Measurements from ENCODE around the gene KIF26A.
"Not testable (repeated sequence)": the region's sequence is repeated elsewhere in the genome, so short reads cannot be mapped to it uniquely, and the experiment has no call there.

KIF26A gene

DNA sequence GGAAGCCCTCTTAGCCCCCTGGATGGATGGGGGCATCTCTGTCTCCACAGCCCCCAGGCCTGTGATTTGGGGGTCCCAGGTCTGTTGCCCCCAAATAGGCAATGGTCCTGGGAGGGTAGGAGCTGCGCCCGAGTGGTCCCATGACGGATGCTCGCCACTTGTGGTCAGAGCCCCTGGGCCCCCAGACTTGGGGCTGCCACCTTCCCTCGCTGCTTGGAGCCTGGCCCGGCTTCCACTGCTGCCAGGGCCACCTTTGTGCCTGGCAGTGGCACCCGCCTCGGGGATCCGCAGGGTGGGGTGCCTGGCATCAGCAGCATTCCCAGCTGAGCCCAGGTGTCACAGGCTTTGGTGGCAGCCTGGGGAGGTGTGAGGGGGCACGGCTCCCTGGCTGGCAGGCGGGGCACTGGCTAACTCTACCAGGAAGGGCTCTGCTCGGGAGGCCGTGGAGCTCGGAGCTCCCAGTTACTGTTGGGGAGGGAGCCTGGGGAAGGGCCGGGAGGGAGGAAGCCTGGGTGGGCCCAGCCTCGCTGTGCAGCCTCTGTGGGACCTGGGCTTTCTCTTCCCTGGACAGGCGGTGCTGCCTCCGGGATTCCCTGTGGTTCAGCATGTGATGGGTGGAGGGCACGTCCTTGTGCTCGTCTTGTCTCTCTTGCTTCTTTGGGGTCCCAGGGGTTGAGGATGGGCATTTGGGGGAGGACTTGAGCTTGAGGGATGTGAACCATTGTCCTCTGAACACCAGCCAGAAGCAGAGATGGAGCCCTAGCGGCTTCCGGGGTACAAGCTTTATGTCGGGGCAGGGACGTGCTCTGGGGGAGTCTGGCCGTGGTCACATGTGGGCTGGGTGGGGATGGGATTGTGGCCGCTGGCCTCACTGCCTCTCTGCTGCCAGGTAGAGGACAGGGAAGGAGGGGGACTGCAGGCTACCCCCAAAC is 5.4 kb downstream of the KIF26A start:
- no peak for DNase-seq (ENCODE audit: low read depth in 2 of 2)

DNA sequence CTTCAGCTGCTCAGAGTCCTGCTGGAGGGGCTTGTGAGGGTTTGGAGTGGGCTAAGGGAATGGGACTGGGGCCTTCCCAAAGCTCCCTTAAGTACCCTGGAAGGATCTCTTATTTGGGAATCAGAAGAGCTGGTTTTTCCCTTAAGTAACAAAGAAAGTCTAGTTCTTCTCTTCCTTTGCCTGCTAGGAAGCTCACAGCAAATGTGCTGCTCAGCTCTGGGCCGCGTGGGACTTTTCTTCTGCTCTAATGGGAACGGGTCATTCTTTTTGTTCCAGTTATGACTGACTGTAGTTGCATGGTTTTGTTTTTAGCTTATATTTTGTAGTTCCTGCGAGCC is 6.0 kb downstream of the KIF26A start:
- DNase-seq (ENCODE audit: low read depth in 2 of 2), result no peak

DNA sequence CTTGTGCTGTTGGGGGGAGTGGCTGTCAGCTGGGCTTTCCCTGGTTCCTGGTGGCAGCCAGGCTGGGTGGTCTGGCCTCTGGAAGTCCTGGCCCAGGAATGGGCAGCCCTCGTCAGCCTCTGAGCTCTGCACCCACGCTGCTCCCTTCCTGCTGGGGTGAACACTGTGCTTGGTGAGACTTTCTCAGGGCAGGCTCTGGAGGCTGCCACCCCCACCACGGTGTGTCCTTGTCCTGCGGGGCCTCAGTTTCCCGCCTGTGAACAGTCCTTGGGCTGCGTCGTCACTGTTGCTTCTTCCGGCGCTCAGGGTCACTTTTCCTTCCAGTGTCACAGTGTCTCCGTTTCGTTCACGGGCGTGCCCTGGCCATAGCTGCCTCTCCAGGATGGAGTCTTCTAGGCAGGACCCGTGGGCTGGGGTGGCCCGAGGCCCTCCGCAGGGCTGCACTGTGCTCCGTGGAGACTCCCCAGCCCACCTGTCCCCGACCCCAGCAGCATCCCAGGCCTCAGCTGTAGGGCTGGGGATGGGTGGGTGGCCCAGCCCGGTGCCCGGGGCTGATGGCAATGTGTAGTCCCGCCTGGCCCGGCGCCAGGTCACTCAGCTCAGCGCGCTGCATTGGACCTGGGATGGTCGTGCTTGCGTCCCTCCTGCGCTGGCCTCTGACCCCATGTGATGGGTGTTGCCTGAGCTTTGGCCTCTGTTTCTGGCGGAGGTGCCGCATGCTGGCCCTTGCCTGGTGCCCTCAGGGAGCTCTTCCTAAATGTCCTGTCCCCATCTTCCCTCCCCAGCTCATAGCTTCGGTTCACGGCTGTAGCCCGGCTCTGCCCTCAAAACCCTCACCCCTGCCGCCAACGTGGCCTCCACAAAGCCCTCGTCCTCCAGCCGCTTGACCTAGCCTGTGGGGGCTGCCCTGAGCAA is 6.8 kb downstream of the KIF26A start:
- DNase-seq (ENCODE audit: low read depth in 2 of 2), result no peak

DNA sequence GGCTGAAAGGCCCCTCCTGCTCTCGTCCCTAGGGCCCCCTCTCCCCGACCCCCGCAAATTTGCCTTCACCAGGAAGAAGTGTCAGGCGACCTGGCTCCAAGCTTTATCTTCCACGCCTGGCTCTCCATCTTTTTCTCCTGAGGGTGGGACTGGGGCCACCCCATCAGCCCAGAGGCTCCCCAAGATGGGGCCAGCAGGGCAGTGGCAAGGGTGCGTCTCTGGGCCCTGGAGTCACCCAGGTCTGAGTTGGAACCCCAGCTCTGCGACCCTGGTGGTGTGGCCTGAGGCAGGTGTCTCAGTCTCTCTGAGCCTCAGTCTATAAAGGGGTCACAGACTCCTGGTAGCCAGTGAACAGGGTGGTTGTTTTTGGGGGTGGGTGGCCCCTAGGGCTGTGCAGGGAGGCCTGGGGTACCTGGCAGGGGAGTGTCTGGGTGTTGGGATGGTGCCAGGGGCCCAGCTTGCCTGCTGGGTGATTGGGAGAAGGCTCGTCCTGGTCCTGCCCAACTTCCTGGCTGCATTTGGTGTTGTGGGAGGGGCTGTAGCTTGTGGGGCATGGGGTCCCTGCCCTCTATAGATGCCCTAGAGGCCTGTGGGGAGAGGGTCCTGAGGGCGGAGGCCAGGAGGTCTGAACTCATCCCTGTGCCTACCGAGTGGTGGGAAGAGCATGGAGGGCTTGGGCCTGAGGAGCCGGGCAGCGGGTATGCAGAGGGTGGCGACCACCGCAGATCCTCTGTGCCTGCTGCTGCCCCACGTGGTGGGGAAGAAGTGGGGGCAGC is 7.6 kb downstream of the KIF26A start:
- no peak for DNase-seq (ENCODE audit: low read depth in 2 of 2)

DNA sequence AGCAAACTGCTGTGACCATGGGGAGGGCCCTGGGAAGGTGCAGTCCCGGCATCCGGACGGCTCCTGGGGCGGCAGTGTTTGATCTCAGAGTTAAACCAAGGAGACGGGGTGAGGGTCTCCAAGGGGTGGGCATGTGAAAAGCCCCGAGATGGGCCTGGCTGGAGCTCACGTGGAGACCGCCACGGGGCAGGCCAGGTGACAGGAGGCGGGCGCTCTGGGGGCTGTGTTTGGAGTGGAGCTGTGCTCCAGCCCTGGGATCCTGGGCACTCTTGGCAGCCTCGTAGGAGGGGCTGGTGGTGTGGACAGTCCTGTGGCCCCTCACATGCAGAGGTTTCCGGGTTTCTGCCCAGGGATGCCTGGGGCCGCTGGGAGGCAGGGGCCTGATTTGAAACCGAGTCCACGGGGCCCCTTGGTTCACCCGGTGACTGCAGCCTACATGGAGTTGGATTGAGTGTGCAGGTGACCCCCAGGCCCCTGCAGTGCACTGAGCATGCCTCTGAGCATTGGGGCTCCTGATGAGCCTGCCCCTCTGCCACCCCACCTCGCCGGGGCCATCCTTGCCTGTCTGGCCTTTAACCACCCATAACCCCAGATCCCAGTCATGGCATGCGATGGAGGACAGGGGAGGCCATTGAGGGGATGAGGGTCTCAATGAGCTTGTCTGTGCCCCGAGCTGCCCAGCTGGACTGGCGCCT is 8.4 kb downstream of the KIF26A start:
- DNase-seq (ENCODE audit: low read depth in 2 of 2), result no peak

DNA sequence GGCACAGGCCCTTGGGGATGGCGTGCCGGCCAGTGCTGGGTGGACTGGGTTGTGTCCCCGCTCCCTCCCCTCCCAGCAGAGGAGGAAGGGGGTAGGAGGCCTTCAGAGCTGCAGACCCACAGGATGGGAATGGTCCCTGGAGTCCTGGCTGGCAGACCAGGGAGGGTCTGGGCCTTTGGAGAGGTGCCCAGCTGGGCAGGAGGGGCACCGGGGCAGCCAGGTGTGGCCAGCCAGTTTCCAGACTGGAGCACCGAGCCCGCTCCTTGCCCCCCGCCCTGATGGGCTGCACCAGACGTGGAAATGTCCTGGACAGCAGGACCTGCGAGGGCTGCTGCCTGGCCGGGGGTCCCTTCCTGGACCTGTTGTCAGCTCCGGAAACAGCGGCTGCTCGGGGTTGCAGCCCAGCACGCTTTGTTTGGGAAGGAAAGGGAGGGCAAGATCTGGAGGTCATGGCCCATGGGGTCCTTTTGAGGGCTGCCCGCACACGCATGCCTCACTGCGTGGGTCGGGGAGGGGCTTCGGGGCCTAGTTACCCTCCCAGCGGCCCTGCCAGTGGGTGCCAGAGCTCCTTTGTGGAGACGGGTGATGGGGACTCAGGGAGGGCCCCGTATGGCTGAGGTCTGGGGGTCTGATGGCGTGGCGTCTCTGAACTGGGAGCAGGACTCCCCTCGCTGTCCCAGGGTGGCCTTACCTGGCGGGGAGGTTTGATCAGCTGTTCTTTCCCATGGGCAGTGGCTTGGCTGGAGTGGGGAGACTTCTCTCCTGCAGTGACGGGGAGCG is 9.1 kb downstream of the KIF26A start:
- no peak for DNase-seq (ENCODE audit: low read depth in 2 of 2)

DNA sequence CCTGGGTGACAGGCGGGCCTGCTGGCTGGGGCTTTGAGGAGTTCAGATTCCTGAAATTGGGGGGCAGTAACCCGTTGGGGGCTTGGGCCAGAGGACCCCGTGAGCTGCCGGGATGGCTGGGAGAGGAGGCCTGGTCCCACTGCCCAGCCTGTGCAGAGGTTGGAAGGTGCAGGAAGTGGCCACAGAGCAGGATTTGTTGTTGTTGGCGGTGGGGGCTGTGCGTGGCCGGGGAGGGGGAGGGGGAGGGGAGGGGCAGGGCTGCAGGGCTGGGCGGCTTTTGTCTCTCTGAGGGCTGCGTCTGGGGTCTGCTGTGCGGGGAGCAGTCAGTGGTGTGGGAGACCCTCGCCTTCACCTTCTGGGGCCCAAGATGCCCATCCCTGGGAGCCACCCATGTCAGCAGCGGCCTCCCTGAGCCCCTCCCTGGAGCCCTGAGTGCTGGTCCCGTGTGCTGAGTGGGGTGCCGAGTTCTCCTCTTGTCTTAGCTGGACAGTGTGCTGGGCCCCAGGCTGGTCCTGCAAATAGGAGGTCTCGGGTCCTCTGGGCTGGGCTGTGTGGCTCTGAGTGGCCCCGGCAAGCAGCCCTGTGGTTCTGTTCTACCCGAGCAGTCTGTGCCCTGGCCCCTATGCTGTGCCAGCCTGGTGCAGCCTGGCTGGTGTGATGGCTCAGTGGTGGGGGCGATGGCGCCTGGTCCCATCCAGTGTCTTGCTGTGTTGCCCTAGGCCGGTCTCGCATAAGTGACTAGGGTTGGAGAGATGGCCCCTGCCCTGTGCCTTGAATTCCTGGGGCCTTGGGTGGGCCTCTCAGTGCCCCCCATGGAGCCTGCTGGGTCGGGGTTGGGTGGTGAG is 10.3 kb downstream of the KIF26A start:
- DNase-seq (ENCODE audit: low read depth in 2 of 2), result no peak

DNA sequence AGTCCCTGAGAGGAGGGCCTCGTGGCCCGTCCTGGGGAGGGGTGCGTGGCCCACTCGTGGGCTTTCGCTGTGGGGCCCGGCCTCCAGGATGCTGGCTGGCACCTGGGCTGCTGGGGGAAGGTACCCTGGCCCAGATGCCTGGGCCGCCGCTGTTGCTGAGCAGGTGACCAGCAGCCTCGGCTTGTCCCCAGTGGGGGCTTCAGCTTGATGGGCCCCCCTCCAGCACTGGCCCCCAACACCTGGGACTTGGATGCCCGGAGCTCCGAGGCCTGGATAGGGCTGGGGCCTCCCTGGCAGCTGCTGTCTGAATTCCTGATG is 10.8 kb downstream of the KIF26A start:
- DNase-seq (ENCODE audit: low read depth in 2 of 2), result no peak

DNA sequence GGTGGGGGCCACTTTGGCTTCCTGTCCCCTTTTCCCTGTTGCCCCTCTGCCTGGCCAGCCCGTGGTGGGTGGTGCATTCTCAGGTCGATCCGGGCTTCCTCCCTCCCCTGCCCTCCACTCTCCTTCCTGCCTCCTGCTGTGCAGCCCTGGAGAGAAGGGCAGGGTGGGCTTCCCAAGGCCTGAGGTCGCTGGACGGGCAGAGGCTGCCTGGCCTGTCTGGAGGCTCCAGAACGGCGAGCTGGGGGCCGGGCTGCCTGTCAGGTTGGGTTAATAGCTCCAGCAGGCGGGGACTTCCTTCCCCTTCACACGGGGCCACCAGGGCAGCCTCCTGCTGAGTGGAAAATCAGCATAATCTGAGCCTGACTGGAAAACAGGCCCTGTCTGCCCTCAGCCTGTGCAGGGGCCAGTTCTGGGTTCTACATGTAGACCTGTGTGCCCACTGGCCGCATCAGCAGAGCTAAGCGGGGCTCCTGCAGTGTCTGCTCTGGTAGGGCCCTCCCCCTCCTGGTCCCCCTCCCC is 11.3 kb downstream of the KIF26A start:
- DNase-seq (ENCODE audit: low read depth in 2 of 2), result peak; percentile 26 to 29

DNA sequence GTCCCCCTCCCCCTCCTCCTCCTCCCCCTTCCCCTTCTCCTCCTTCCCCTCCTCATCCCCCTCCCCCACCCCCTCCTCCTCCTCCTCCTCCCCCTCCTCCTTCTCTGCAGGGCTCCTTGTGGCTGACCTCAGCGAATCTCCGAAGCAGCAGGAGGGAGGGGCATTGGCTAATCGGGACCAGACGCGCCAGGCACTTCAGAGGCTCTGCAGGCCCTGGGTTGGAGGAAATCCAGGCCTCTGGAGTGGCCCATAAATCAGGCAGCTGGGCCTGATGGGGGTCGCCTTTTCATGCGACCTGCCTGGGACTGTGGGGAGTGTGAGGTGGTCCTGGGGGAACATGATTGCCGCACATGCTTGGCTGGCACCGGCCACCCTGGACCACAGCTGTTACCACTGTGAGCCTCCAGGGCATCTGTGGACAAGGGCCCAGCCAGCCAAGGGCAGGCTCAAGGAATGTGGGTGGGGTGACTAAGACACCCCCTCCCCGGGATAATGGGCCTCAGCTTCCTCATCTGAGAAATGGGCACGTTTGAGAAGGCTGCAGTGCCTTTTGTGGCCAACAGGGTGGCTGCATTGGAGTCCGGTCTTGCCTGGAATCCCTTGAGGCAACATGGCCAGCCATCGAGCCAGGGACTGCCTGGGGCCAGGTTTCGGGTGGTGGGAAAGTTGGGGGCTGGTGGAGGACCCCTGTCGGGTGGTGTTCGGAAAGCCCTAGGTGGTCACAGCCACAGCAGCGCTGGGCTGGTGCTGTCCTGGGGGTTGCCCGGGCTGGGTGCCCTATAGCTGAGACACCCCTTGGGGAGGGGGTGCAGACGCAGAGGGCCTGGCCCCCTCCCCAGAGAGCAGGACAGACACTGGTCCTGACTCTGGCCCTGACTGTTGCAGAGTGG is 12.0 kb downstream of the KIF26A start:
- DNase-seq (ENCODE audit: low read depth in 2 of 2), result peak; percentile 88

DNA sequence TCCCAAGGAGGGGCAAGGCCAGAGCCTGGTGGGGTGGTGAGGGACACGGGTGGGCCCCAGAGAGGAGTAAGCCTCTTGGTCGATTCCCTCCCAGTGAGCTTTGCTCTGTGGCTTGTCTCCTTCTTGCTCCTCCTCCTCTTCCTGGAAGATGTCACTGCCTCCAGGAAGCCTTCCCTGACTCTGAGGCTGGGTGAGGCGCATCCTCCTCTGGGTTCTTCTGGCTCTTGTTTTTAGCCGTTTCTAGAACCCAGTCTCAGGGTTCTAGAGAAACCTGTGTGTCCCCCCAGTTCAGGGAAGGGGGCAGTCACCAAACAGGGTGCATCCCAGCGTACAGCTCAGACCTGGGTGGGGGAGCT is 12.6 kb downstream of the KIF26A start:
- no peak for DNase-seq (ENCODE audit: low read depth in 2 of 2)

DNA sequence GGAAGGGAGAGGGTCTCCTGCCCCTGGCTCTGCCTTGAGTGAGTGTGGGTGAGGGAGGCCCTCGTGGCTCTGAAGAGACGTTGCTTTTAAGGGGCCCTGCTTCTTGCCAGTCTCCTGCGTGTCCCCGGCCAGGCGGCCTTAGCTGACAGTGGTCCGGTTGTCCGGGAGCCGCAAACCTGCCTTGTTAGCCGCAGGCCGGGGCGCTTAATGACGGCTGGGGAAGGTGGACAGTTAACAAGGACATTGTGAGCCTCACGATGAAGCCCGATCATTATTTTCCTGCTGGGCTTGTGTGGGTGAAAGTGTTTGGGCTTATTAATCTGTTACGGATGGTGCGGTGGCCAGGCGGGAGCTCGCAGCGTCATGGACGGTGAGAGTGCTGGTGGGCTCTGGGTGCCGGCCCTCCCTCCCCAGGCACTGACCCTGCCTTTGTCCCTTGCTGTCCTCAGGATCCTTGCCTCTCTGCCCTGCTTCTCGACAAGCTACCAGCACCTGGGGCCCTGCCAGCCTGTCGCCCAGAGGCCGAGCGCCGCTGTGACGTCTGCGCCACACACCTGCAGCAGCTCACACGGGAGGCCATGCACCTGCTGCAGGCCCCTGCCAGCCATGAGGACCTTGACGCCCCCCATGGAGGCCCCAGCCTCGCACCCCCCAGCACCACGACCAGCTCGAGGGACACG is 13.3 kb downstream of the KIF26A start:
- DNase-seq (ENCODE audit: low read depth in 2 of 2), result no peak

DNA sequence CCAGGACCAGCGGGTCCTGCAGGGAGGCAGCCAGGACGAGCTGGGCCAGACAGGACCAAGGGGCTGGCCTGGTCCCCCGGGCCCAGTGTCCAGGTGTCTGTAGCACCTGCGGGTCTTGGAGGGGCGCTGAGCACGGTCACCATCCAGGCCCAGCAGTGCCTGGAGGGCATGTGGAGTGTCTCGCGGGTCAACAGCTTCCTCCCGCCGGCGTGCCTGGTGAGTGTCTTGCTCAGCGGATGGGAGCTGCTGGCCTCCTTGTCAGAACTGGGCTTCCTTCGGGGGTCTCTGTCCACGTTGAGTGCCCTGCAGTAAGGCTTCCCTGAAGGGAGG is 13.8 kb downstream of the KIF26A start:
- DNase-seq (ENCODE audit: low read depth in 2 of 2), result no peak

DNA sequence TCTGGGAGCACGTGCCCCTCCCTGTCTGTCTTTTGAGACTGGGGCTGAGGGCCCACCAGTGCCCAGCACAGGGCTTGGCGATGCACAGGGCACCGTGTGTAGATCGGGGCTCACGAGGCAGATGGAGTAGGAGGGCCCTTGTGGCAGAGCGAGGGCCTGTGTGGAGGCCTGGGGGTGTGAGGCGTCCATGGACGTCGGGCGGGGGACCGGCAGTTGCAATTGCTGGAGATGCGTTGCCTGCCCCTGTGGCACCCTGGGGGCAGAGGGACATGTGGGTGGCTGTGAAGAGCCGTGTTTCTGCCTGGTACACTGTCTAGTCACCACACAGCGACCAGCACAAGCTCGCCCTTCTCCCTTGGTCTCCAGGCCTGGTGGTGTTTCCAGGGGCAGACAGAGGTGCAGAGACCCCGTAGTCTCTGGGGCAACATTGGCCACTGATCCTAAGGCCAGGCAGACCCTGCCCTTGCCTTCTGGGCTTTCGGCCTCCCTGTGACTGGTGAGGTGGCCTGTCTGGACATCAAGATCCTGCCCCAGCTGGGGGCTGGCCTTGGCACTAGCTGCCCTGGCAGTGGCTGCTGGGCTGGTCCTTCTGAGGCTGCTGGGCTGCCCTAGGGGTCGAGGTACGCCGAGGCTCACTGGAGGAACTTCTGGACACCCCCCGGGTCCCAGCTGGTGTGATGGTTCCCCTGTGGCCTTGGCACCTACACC is 14.5 kb downstream of the KIF26A start:
- no peak for DNase-seq (ENCODE audit: low read depth in 2 of 2)

DNA sequence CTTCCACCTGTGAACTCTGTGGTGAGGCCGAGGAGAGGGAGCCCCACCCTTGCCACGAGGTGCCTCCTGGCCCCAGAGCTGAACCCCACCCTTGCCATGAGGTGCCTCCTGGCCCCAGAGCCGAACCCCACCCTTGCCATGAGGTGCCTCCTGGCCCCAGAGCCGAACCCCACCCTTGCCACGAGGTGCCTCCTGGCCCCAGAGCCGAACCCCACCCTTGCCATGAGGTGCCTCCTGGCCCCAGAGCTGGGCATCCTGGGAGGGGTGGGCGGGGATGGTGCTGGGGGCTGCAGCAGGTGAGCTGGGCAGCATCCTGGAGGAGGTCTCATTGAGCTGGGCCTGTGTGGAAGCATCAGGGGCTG is 15.0 kb downstream of the KIF26A start:
- not testable (repeated sequence) for DNase-seq (ENCODE audit: low read depth in 2 of 2)

DNA sequence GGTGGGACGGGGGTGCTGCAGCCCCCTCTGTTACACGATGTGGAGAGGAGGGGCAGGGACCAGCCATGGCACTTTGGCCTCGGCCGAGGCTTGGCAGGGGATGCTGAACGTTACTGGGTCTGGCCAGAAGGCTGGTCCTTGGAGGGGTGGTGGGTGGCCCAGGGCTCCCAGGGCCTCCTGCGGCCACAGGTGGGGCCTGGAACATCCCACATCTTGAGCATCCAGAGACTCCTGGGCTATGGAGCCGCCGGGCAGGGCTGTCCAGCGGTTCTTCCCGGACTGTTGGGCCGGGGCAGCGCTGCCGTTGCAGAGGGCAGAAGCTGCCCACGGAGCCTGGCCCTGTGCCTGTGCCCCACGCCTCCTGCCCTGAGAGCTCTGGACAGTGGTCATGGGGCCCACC is 15.9 kb downstream of the KIF26A start:
- DNase-seq (ENCODE audit: low read depth in 2 of 2), result no peak

DNA sequence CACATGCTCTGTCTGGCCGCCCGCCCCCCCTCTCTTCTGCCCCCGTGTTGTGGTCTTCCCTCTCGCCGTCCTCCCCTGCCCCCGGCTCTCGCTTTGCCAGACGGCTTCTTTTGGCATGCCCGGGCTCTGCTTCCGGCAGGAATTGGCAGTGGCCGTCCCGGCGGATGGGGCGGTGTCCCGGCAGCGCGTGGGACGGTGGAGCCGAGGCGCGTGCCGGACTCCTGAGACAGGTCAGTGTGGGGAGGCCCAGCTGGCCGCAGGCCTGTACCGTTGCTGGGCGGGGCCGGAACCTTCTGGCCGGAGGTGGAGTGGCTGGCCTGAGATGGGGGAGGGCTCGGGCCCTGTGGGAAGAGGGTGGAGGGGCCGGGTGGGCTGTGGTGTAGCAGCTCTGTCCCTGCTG is 17.1 kb downstream of the KIF26A start:
- no peak for DNase-seq (ENCODE audit: low read depth in 2 of 2)

DNA sequence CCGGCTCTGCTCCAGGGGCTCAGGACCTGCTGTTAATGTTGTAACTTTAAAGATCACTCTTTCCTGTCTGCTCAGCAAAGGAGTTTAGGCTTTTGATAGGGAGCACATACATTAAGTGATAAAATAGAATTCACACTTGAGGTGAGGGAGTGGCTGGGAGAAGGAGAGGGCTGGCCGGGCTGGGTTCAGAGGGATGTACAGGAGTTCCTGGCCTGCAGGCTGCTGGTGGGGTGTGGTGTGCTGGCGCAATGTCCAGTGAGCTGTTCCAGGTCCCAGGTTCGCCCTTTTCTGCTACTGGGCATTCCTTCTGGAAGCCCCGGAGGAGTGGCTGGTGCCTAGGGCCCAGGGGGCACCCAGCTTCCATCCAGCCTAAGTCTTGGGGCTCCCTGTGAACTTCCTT is 17.8 kb downstream of the KIF26A start:
- DNase-seq (ENCODE audit: low read depth in 2 of 2), result no peak
